Omental fat pad (tissue), 4 donors: Measurements from ENCODE around the gene CHST8. TPM values are rescaled to one million over a fixed set of nuclear protein-coding genes. Genes with fewer than 3 reads are reported as not detected.

Experiments
- ATAC-seq: fragments of 150-250 bp; one replicate; pipeline ENCODE4 v1.9.1; 2016; ENCODE audit warnings: mild to moderate bottlenecking, moderate library complexity; ENCODE audit not compliant: low FRiP score
- DNase-seq: peaks from one replicate; pipeline ENCODE4 v3.0.0-alpha.2; 2019; ENCODE audit warnings: low spot score
- total RNA-seq, 4 donors: library from RNA; depleted of rRNA; stranded (reverse); fragments of >200 nt; gene quantifications; one replicate each; pipeline ENCODE4 v1.1.0, GENCODE V29; 2016
- TF ChIP-seq, protein P1 (sequence below), 3 donors: fragments of 450-650 bp; IDR thresholded peaks; one replicate each; pipeline ENCODE4 v1.5.1; 2016 to 2017; ENCODE audit warnings: antibody characterized with exemption in 3 of 3, mild to moderate bottlenecking in 3 of 3, moderate library complexity in 2 of 3

The CHST8 gene
- total RNA-seq, 4 donors from 2014 or later: 1.3 to 4.8 (median 1.4) TPM; not detected in 1

GRCh38 chr19:33756177-33756576, 134.4 kb downstream of the CHST8 start:
- TF ChIP-seq, protein P1, sequence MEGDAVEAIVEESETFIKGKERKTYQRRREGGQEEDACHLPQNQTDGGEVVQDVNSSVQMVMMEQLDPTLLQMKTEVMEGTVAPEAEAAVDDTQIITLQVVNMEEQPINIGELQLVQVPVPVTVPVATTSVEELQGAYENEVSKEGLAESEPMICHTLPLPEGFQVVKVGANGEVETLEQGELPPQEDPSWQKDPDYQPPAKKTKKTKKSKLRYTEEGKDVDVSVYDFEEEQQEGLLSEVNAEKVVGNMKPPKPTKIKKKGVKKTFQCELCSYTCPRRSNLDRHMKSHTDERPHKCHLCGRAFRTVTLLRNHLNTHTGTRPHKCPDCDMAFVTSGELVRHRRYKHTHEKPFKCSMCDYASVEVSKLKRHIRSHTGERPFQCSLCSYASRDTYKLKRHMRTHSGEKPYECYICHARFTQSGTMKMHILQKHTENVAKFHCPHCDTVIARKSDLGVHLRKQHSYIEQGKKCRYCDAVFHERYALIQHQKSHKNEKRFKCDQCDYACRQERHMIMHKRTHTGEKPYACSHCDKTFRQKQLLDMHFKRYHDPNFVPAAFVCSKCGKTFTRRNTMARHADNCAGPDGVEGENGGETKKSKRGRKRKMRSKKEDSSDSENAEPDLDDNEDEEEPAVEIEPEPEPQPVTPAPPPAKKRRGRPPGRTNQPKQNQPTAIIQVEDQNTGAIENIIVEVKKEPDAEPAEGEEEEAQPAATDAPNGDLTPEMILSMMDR (IDR thresholded peaks at IDR 0.05): no peak
- DNase-seq: no peak
- no peak for ATAC-seq

- ATAC-seq (no peak), DNase-seq (no peak)
- TF ChIP-seq, protein P1 (IDR thresholded peaks at IDR 0.05): no peak
Measured at GRCh38 chr19:33758541-33759013, 136.8 kb downstream of the CHST8 start.

GRCh38 chr19:33759356-33759755, 137.6 kb downstream of the CHST8 start:
- ATAC-seq (no peak), DNase-seq (no peak)
- TF ChIP-seq, protein P1 (IDR thresholded peaks at IDR 0.05): no peak

- no peak for DNase-seq
- TF ChIP-seq, protein P1 (IDR thresholded peaks at IDR 0.05): no peak
- no peak for ATAC-seq
Measured at GRCh38 chr19:33763633-33764371, 142.0 kb downstream of the CHST8 start.

- no peak for ATAC-seq
- TF ChIP-seq, protein P1 (IDR thresholded peaks at IDR 0.05): no peak
Measured at GRCh38 chr19:33766623-33767022, 144.9 kb downstream of the CHST8 start.

GRCh38 chr19:33767898-33768413, 146.2 kb downstream of the CHST8 start:
- ATAC-seq (no peak), DNase-seq (no peak)
- TF ChIP-seq, protein P1 (IDR thresholded peaks at IDR 0.05): no peak

More at GRCh38 chr19:33766623-33767022, 144.9 kb downstream of the CHST8 start:
- DNase-seq: no peak

GRCh38 chr19:33769208-33769607, 147.5 kb downstream of the CHST8 start:
- ATAC-seq (no peak), DNase-seq (no peak)
- TF ChIP-seq, protein P1 (IDR thresholded peaks at IDR 0.05): no peak
